ENCODE data around the gene SPRING1. TPM values are rescaled to one million over a fixed set of nuclear protein-coding genes. Genes with fewer than 3 reads are reported as not detected.
A peak's percentile ranks its signal among the peaks of the same experiment; 100 is the strongest.

Gene SPRING1
- polyA plus RNA-seq (2012; ENCODE audit: insufficient read depth, insufficient read length, low read depth), result 30.5 TPM

DNA sequence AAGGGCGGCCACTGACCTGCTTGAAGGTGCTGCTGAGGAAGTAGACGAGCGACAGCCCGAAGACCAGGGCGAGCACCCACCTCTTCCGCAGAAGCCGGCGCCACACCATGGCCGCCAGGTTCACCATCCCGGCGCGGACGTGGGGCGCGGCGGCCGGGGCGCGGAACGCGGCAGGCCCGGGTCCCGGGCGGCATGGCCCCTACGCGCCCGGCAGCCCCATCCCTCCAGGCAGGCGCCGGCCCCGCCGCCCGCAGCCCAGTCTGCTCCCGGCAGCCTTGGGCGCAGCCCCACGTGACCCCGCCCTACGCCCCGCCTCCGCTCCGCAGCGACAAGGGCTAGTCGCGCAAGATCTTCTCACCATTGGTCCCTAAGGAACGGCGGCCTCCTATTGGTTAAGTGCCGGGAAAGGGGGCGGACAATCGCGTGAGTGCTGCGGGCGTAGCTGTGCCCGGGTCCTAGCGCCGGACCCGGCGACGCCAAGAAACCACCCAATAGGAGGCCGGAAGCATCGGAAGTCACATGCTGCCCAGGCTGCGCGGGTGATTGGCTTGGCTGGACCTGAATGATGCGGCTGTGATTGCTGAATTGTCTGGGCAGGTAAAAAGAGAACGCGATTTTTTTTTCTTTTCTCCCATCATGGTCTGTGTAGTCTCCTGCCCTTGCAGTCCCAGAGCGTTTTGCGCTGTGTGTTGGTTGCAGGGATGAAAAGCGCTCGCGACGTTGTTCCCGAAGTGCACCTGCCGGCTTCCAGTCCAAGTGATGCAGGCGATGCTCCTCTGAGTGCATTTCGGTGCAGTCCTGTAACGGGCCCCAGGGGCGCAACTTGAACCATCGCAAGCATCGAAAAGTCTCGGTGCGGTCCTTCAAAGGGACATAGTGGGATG, at the start of gene SPRING1, which contains the start of gene RNFT2:
Gene SPRING1 (minus strand): TSS at position 296 of the 884 bp plus-strand sequence. CDS start 169 bp downstream, at position 127.
Gene RNFT2 (plus strand): TSS at position 542 of the 884 bp plus-strand sequence. CDS start 2,183 bp downstream, outside the sequence.
- no peaks in the 10 kb centered on the region for H3K4me1 ChIP-seq
- DNase-seq, result peak; percentile 100
- no peaks in the 10 kb centered on the region for H3K27me3 ChIP-seq
- H3K9me3 ChIP-seq, result no peaks in the 10 kb centered on the region
- peaks cover 5% of the 10 kb centered on the region; the same call in 1 of the 2 replicates for H3K36me3 ChIP-seq
- H3K4me3 ChIP-seq (ENCODE audit: low read depth, low read length), result peak within 1 kb of the TSS; percentile 86
- TF ChIP-seq, protein P1, sequence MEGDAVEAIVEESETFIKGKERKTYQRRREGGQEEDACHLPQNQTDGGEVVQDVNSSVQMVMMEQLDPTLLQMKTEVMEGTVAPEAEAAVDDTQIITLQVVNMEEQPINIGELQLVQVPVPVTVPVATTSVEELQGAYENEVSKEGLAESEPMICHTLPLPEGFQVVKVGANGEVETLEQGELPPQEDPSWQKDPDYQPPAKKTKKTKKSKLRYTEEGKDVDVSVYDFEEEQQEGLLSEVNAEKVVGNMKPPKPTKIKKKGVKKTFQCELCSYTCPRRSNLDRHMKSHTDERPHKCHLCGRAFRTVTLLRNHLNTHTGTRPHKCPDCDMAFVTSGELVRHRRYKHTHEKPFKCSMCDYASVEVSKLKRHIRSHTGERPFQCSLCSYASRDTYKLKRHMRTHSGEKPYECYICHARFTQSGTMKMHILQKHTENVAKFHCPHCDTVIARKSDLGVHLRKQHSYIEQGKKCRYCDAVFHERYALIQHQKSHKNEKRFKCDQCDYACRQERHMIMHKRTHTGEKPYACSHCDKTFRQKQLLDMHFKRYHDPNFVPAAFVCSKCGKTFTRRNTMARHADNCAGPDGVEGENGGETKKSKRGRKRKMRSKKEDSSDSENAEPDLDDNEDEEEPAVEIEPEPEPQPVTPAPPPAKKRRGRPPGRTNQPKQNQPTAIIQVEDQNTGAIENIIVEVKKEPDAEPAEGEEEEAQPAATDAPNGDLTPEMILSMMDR (IDR thresholded peaks at IDR 0.05; ENCODE audit: low read depth, low read length), result peak; percentile 30; the same call in 1 of the 2 replicates

GRCh38 chr12:116784238-116784612, 46.4 kb upstream of the SPRING1 start:
- TF ChIP-seq, protein P1 (IDR thresholded peaks at IDR 0.05; ENCODE audit: low read depth, low read length), result no peak
- H3K4me1 ChIP-seq, result no peaks in the 10 kb centered on the region
- no peak overlapping the region for H3K4me3 ChIP-seq (ENCODE audit: low read depth, low read length)
- peaks cover 14% of the 10 kb centered on the region for H3K36me3 ChIP-seq
- peak; percentile 55 for DNase-seq
- no peaks in the 10 kb centered on the region for H3K27me3 ChIP-seq
- no peaks in the 10 kb centered on the region for H3K9me3 ChIP-seq

- TF ChIP-seq, protein P1 (IDR thresholded peaks at IDR 0.05; ENCODE audit: low read depth, low read length), result no peak
- Histone ChIP-seq H3K4me1 (no peaks in the 10 kb centered on the region), H3K36me3 (peaks cover 14% of the 10 kb centered on the region), H3K9me3 (no peaks in the 10 kb centered on the region), H3K4me3 (ENCODE audit: low read depth, low read length) (no peak overlapping the region), H3K27me3 (no peaks in the 10 kb centered on the region)
- no peak for DNase-seq
Measured at GRCh38 chr12:116783525-116784237, 45.8 kb upstream of the SPRING1 start.

DNA sequence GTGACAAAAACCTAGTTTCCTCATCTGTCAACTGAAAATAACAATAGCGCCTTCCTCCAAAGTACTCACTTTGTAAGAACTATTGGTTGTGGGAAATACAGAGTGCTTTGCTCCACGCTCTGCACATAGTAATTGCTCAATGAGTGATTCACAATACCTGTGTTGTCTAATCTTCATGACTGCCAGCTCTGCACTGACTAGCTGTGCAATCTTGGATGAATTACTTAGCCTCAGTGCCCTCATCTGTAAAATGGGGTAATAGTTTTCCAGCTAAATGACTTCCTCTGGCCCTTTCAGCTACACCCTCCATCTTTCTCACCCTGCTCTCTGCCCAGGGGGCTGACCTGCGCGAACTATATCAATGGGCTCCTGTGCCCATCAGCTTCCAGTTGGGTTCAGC, 43.1 kb upstream of the SPRING1 start:
- Histone ChIP-seq H3K27me3 (no peaks in the 10 kb centered on the region), H3K4me1 (no peaks in the 10 kb centered on the region), H3K36me3 (peaks cover 11% of the 10 kb centered on the region), H3K4me3 (ENCODE audit: low read depth, low read length) (no peak overlapping the region), H3K9me3 (no peaks in the 10 kb centered on the region)
- DNase-seq, result no peak
- TF ChIP-seq, protein P1 (IDR thresholded peaks at IDR 0.05; ENCODE audit: low read depth, low read length), result no peak

DNA sequence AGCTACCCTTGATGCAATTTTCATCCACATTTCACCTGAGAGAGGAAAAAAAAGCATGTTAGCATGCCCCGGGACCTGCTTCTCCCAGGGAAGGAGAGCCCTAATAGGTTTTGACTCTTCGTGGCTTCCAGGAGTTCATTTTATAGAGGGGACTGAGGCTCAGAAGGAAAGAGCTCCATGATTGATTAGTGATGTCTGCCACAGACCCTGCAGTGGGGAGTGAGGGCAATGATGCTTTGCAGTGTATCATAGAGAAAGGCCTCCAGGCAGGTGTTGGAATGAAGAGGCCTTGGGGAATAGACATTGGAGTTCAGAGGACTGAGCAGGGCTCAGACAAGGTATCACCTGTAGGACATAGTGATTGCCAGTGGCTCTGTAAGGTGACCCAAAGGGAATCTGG, 41.7 kb upstream of the SPRING1 start:
- no peaks in the 10 kb centered on the region for H3K9me3 ChIP-seq
- peaks cover 7% of the 10 kb centered on the region for H3K36me3 ChIP-seq
- DNase-seq, result no peak
- no peaks in the 10 kb centered on the region for H3K4me1 ChIP-seq
- no peaks in the 10 kb centered on the region for H3K27me3 ChIP-seq
- no peak overlapping the region for H3K4me3 ChIP-seq (ENCODE audit: low read depth, low read length)
- TF ChIP-seq, protein P1 (IDR thresholded peaks at IDR 0.05; ENCODE audit: low read depth, low read length), result no peak
